K562 (cell line): ENCODE results near the gene NEDD4L. TPM values are rescaled to one million over a fixed set of nuclear protein-coding genes. Genes with fewer than 3 reads are reported as not detected.

ENCODE experiments used
- ATAC-seq: fragments of 200-7000 bp; cut with Tn5 transposase; 3 replicates; pipeline ENCODE4 v1.9.1; 2020; ENCODE audit warnings: moderate library complexity
- BruUV-seq: library from RNA; stranded (reverse); fragments of 400-500 nt; replicated peaks from 2 replicates; lab custom pipeline; 2021; lab: Mats Ljungman, UMichigan
- CTCF ChIA-PET: fragments of 300-600 bp; formaldehyde crosslinking; extraction: SDS; loops from one replicate; lab custom pipeline; 2021; ENCODE audit warnings: low intra/inter-chr PET ratio; lab: Yijun Ruan, JAX
- POLR2A ChIA-PET: fragments of 300-600, 350-650 bp; sonication (Branson Sonifier 250); formaldehyde crosslinking; extraction: SDS; loops from one replicate; lab custom pipeline; 2021; ENCODE audit warnings: antibody characterized with exemption, inconsistent platforms; lab: Yijun Ruan, JAX
- DNase-seq, 4 experiments: peaks; one replicate each; pipeline versions ENCODE4 v3.0.0 to v3.0.0-alpha.2; 2011 to 2018; ENCODE audit warnings: low spot score in 3 of 4, mixed read lengths in 3 of 4; ENCODE audit errors: extremely low read depth in 1 of 4
- FAIRE-seq: peaks from 2 replicates; lab custom pipeline; 2011; peaks lifted over from hg19 to GRCh38; lab: Jason Lieb, UNC
- H2AFZ ChIP-seq: 2 replicates; pipeline ENCODE4 v1.6.0; 2011; ENCODE audit warnings: low read depth, low read length, control low read depth, inconsistent platforms
- H3K27ac ChIP-seq: fragments of 200-600 bp; 3 replicates; pipeline ENCODE4 v1.8.0; 2011; ENCODE audit warnings: low read depth, mild to moderate bottlenecking, control low read depth, inconsistent platforms, low read length, moderate library complexity, mixed read lengths; ENCODE audit errors: extremely low read depth
- H3K27me3 ChIP-seq, 2 experiments: fragments of 300-600 bp in 1 of 2; 2 replicates in 1 of 2; 3 replicates in 1 of 2; pipeline versions ENCODE4 v1.6.0 to v1.8.0; 2011; ENCODE audit warnings: inconsistent platforms in 2 of 2, low read length in 2 of 2, mild to moderate bottlenecking in 1 of 2, mixed read lengths in 1 of 2, moderate library complexity in 1 of 2; ENCODE audit not compliant: control insufficient read depth in 2 of 2, insufficient read depth in 2 of 2
- H3K36me3 ChIP-seq: fragments of 300-600 bp; 3 replicates; pipeline ENCODE4 v1.8.0; 2011; ENCODE audit warnings: mild to moderate bottlenecking, low read length, inconsistent platforms; ENCODE audit not compliant: control insufficient read depth, insufficient read depth
- H3K4me1 ChIP-seq, 2 experiments: fragments of 200-600 bp in 1 of 2; replicated peaks in 1 of 2; 2 replicates in 1 of 2; 3 replicates in 1 of 2; pipeline versions ENCODE4 v1.5.1 to v1.8.0; 2011; ENCODE audit warnings: inconsistent platforms in 2 of 2, low read length in 2 of 2, mild to moderate bottlenecking in 1 of 2, mixed read lengths in 1 of 2, moderate library complexity in 1 of 2; ENCODE audit not compliant: control insufficient read depth in 2 of 2, insufficient read depth in 2 of 2
- H3K4me2 ChIP-seq: 2 replicates; pipeline ENCODE4 v1.6.1; 2011; ENCODE audit warnings: low read length, control low read depth, inconsistent platforms, mixed read lengths; ENCODE audit not compliant: insufficient read depth
- H3K4me3 ChIP-seq: fragments of 200-600 bp; sonication (generic), shearing (Covaris generic); 2 replicates; pipeline ENCODE4 v1.5.1; 2016; ENCODE audit warnings: control low read depth, inconsistent platforms
- H3K79me2 ChIP-seq: fragments of 200-600 bp; 3 replicates; pipeline ENCODE4 v1.8.0; 2011; ENCODE audit warnings: low read length, inconsistent platforms; ENCODE audit not compliant: control insufficient read depth, insufficient read depth
- H3K9ac ChIP-seq, 2 experiments: 2 replicates each; pipeline versions ENCODE4 v1.6.0 to v1.6.1; 2011; ENCODE audit warnings: low read depth in 2 of 2, low read length in 2 of 2, control low read depth in 1 of 2, inconsistent platforms in 1 of 2, mild to moderate bottlenecking in 1 of 2, mixed read lengths in 1 of 2; ENCODE audit not compliant: insufficient read depth in 1 of 2
- H3K9me1 ChIP-seq: one replicate; pipeline ENCODE4 v1.6.0; 2011; ENCODE audit warnings: inconsistent platforms, mild to moderate bottlenecking, low read length, moderate library complexity; ENCODE audit not compliant: control insufficient read depth, insufficient read depth
- H3K9me3 ChIP-seq: replicated peaks from 2 replicates; pipeline ENCODE4 v1.5.1; 2011; ENCODE audit warnings: low read depth, low read length, inconsistent platforms; ENCODE audit not compliant: control insufficient read depth, insufficient read depth
- H4K20me1 ChIP-seq: replicated peaks from 2 replicates; pipeline ENCODE4 v1.6.1; 2011; ENCODE audit warnings: low read length, inconsistent platforms, mixed read lengths; ENCODE audit not compliant: control insufficient read depth, insufficient read depth
- ARNT ChIP-seq, 2 experiments: fragments of 450-650 bp; IDR thresholded peaks; 2 replicates each; pipeline ENCODE4 v1.6.1; 2016; ENCODE audit warnings: mild to moderate bottlenecking in 1 of 2
- E2F5 ChIP-seq: sonication (generic); formaldehyde crosslinking; IDR thresholded peaks from 2 replicates; pipeline ENCODE4 v1.8.0; 2022; ENCODE audit warnings: mild to moderate bottlenecking, missing genetic modification reagents
- HBP1 ChIP-seq: fragments of 450-650 bp; formaldehyde crosslinking; IDR thresholded peaks from 2 replicates; pipeline ENCODE4 v1.4.0; 2022; ENCODE audit warnings: missing genetic modification characterization
- HMG20B ChIP-seq: fragments of 250-450 bp; sonication (Bioruptor Pico); IDR thresholded peaks from 2 replicates; pipeline ENCODE4 v1.5.0; 2021; ENCODE audit warnings: mild to moderate bottlenecking
- MTA3 ChIP-seq: fragments of 450-650 bp; formaldehyde crosslinking; IDR thresholded peaks from 2 replicates; pipeline ENCODE4 v1.6.1; 2017; ENCODE audit warnings: mild to moderate bottlenecking, borderline replicate concordance
- NBN ChIP-seq: fragments of 450-650 bp; IDR thresholded peaks from 2 replicates; pipeline ENCODE4 v1.6.1; 2016; ENCODE audit warnings: low read depth, mild to moderate bottlenecking
- POLR3G ChIP-seq: IDR thresholded peaks from 2 replicates; pipeline ENCODE4 v1.6.1; 2011; ENCODE audit not compliant: insufficient read length, insufficient replicate concordance; ENCODE audit errors: extremely low read depth
- STAT6 ChIP-seq: sonication (generic); formaldehyde crosslinking; IDR thresholded peaks from 2 replicates; pipeline ENCODE4 v1.8.1; 2023; ENCODE audit warnings: mild to moderate bottlenecking, missing genetic modification reagents
- YBX1 ChIP-seq: fragments of 450-650 bp; IDR thresholded peaks from 2 replicates; pipeline ENCODE4 v1.7.1; 2016; ENCODE audit warnings: mild to moderate bottlenecking
- ZFP91 ChIP-seq: sonication (generic); formaldehyde crosslinking; IDR thresholded peaks from 2 replicates; pipeline ENCODE4 v1.8.0; 2022; ENCODE audit warnings: mild to moderate bottlenecking, missing genetic modification reagents
- ZNF124 ChIP-seq: sonication (generic); formaldehyde crosslinking; IDR thresholded peaks from 2 replicates; pipeline ENCODE4 v1.8.1; 2022; ENCODE audit warnings: missing genetic modification reagents
- ZNF354B ChIP-seq: fragments of 250-450 bp; sonication (Bioruptor Pico); IDR thresholded peaks from 2 replicates; pipeline ENCODE4 v1.4.0; 2020
- ZNF41 ChIP-seq: fragments of 250-450 bp; sonication (Bioruptor Pico); conservative IDR thresholded peaks from 2 replicates; pipeline ENCODE4 v1.4.0; 2020; ENCODE audit warnings: mild to moderate bottlenecking
- ZNF75A ChIP-seq: fragments of 450-650 bp; formaldehyde crosslinking; IDR thresholded peaks from 2 replicates; pipeline ENCODE4 v1.4.0; 2020; ENCODE audit warnings: mild to moderate bottlenecking
- ZSCAN32 ChIP-seq: fragments of 450-650 bp; formaldehyde crosslinking; IDR thresholded peaks from 2 replicates; pipeline ENCODE4 v1.4.0; 2020; ENCODE audit warnings: mild to moderate bottlenecking, moderate library complexity
- WGBS: fragments of 100-300 bp; shearing (Covaris generic); methylation state at CpG from one replicate; pipeline ENCODE4 v1.1.6; 2016; ENCODE audit warnings: low coverage, mixed read lengths; ENCODE audit not compliant: insufficient coverage; ENCODE audit errors: missing lambda C conversion rate; 5-methylcytosine and 5-hydroxymethylcytosine counted together
- in situ Hi-C: fragments of 300-500 bp; cut with MboI; formaldehyde crosslinking; loops from 4 replicates; pipeline ENCODE4 v1.15.0; 2018; ENCODE audit warnings: inconsistent platforms, mixed read lengths
- intact Hi-C: fragments of 100-400 bp; cut with micrococcal nuclease; formaldehyde crosslinking; loops from 2 replicates; pipeline ENCODE4 v1.14.2; 2022
- polyA plus RNA-seq, 8 experiments: library from polyadenylated mRNA; depleted of rRNA in 4 of 8; stranded (reverse) in 5 of 8; unstranded in 3 of 8; fragments of >200 nt; fragmentation: Nextera tagmentation in 2 of 8; fragmentation: Illumina TruSeq in 1 of 8; extraction: Ambion mirVana in 2 of 8; extraction: Trizol in 1 of 8; gene quantifications; 2 replicates each; pipeline versions ENCODE4 v1.2.1 to v1.2.3, GENCODE V29; 2011 to 2014; ENCODE audit warnings: inconsistent platforms in 1 of 8, missing spikeins in 1 of 8
- total RNA-seq, 7 experiments: library from RNA; depleted of rRNA in 6 of 7; stranded (reverse); fragments of >200 nt in 6 of 7; fragmentation: Illumina TruSeq in 2 of 7; extraction: Trizol in 2 of 7; gene quantifications; 2 replicates each; pipeline versions ENCODE4 v1.2.1 to v1.2.3, GENCODE V29; 2011 to 2021; ENCODE audit warnings: low replicate concordance in 1 of 7

Gene NEDD4L
- total and polyA plus RNA-seq, 9 of the 15 experiments (the other 6 are each of a cell fraction or from before 2014, with no cell fraction given), result 8.1 to 33.4 (median 19.9) TPM

GRCh38 chr18:58144671-58145285 is 100.8 kb downstream of the NEDD4L start (continued):
- no peak for TF ChIP-seq ZFP91 (CRISPR knock-in tag)
- TF ChIP-seq NBN, result no peak

- ChIA-PET POLR2A (interaction anchor here (0.9 kb wide), 1 partner anchor 30 kb away, joined by 5 read pairs; no protein-coding TSS in a partner anchor), CTCF (no interaction called here)
- intact Hi-C loops, result no loop called here
- no peak overlapping the region for H2AFZ ChIP-seq
- no peaks in the 10 kb centered on the region for H3K27me3 ChIP-seq
- DNase-seq (no peak), ATAC-seq (no peak), FAIRE-seq (no peak)
- H3K27ac ChIP-seq, result no peak overlapping the region
- H3K9me1 ChIP-seq, result no peaks in the 10 kb centered on the region
- no peaks in the 10 kb centered on the region for H3K79me2 ChIP-seq
- WGBS, result 62% methylated on average over 7 of the region's 8 CpGs
- no peaks in the 10 kb centered on the region for H3K36me3 ChIP-seq
- H3K4me2 ChIP-seq, result no peak overlapping the region
- H3K4me3 ChIP-seq, result no peak overlapping the region
- H4K20me1 ChIP-seq, result no peaks in the 10 kb centered on the region; the same call in 1 of the 2 replicates
- BruUV-seq, result no TSS peak
- H3K9ac ChIP-seq, result no peak overlapping the region
- no peaks in the 10 kb centered on the region; a peak in 1 of 5 replicates for H3K4me1 ChIP-seq
- in situ Hi-C loops, result loop anchor here (25.0 kb wide), 1 partner anchor 259 kb away; no protein-coding TSS in a partner anchor
- H3K9me3 ChIP-seq, result no peaks in the 10 kb centered on the region; the same call in 1 of the 2 replicates
- TF ChIP-seq YBX1, result no peak
- no peak for TF ChIP-seq POLR3G
- TF ChIP-seq HMG20B, result no peak
- no peak for TF ChIP-seq HBP1 (CRISPR knock-in tag)
- TF ChIP-seq ZNF124 (CRISPR knock-in tag), result no peak
- TF ChIP-seq ARNT (IDR thresholded peaks at IDR 0.05), result no peak
- no peak for TF ChIP-seq E2F5 (CRISPR knock-in tag)
- no peak for TF ChIP-seq ZSCAN32
- TF ChIP-seq ZNF75A (CRISPR knock-in tag), result no peak
- no peak for TF ChIP-seq NBN
- TF ChIP-seq STAT6 (CRISPR knock-in tag), result no peak
- no peak for TF ChIP-seq ZNF354B (CRISPR knock-in tag)
- TF ChIP-seq MTA3, result no peak
- no peak for TF ChIP-seq ZNF41 (CRISPR knock-in tag)
These were observed 102.1 kb downstream of the NEDD4L start for GRCh38 chr18:58146099-58146498.
